H1 (cell line): ENCODE results near the gene DHRS3. TPM values are rescaled to one million over a fixed set of nuclear protein-coding genes. Genes with fewer than 3 reads are reported as not detected.
"Not testable (repeated sequence)": the region's sequence is repeated elsewhere in the genome, so short reads cannot be mapped to it uniquely, and the experiment has no call there.

Experiments used
- CTCF ChIA-PET: fragments of 300-600 bp; sonication (Branson Sonifier 250); formaldehyde crosslinking; loops from one replicate; lab custom pipeline; 2021; ENCODE audit not compliant: partially characterized antibody; lab: Charles Lee
- POLR2A ChIA-PET: fragments of 300-600 bp; sonication (Branson Sonifier 250); formaldehyde crosslinking; loops from one replicate; lab custom pipeline; 2021; ENCODE audit warnings: inconsistent platforms; ENCODE audit not compliant: partially characterized antibody; lab: Charles Lee
- DNase-seq, 2 experiments: peaks; one replicate each; pipeline versions ENCODE4 v3.0.0 to v3.0.0-alpha.2; 2010 to 2022; ENCODE audit warnings: low spot score in 2 of 2, low read depth in 1 of 2, mixed read lengths in 1 of 2
- FAIRE-seq: peaks from 2 replicates; lab custom pipeline; 2011; peaks lifted over from hg19 to GRCh38; lab: Jason Lieb, UNC
- H2AFZ ChIP-seq: 2 replicates; pipeline ENCODE4 v1.8.1; 2012; ENCODE audit warnings: low read length, inconsistent platforms
- H2AK5ac ChIP-seq: 2 replicates; pipeline ENCODE4 v1.6.1; 2013; ENCODE audit warnings: low read depth, low read length
- H2BK120ac ChIP-seq: replicated peaks from 2 replicates; pipeline ENCODE3; 2013; ENCODE audit warnings: low read depth, low read length, inconsistent platforms
- H2BK12ac ChIP-seq: 2 replicates; pipeline ENCODE4 v1.6.1; 2013; ENCODE audit warnings: low read depth, low read length
- H2BK15ac ChIP-seq: 2 replicates; pipeline ENCODE4 v1.6.1; 2013; ENCODE audit warnings: low read length
- H2BK20ac ChIP-seq: 2 replicates; pipeline ENCODE4 v1.6.1; 2013; ENCODE audit warnings: low read length
- H2BK5ac ChIP-seq: 2 replicates; pipeline ENCODE4 v1.6.1; 2013; ENCODE audit warnings: low read depth, low read length
- H3K14ac ChIP-seq: 2 replicates; pipeline ENCODE4 v1.6.1; 2013; ENCODE audit warnings: inconsistent platforms; ENCODE audit not compliant: insufficient read length
- H3K18ac ChIP-seq: 2 replicates; pipeline ENCODE4 v1.6.1; 2013; ENCODE audit warnings: low read length; ENCODE audit errors: extremely low read depth
- H3K23ac ChIP-seq: 2 replicates; pipeline ENCODE4 v1.6.1; 2013; ENCODE audit warnings: inconsistent platforms; ENCODE audit not compliant: insufficient read length
- H3K23me2 ChIP-seq: 2 replicates; pipeline ENCODE4 v1.6.1; 2013; ENCODE audit warnings: low read depth, low read length
- H3K27ac ChIP-seq: 2 replicates; pipeline ENCODE4 v1.6.1; 2011; ENCODE audit warnings: low read depth, low read length, inconsistent platforms
- H3K27me3 ChIP-seq, 4 experiments: replicated peaks in 1 of 4; 1 replicate in 1 of 4; 2 replicates in 3 of 4; pipeline versions ENCODE4 v1.6.1 to v1.8.1; 2011 to 2013; ENCODE audit warnings: low read length in 3 of 4, mild to moderate bottlenecking in 3 of 4, inconsistent platforms in 2 of 4, mixed read lengths in 2 of 4, moderate library complexity in 1 of 4; ENCODE audit not compliant: control insufficient read depth in 3 of 4, insufficient read depth in 3 of 4; ENCODE audit errors: extremely low read depth in 1 of 4
- H3K36me3 ChIP-seq, 4 experiments: 2 replicates each; pipeline versions ENCODE4 v1.6.1 to v1.8.1; 2011 to 2013; ENCODE audit warnings: mild to moderate bottlenecking in 4 of 4, low read length in 3 of 4, moderate library complexity in 2 of 4, control low read depth in 1 of 4, inconsistent platforms in 1 of 4; ENCODE audit not compliant: insufficient read depth in 4 of 4, control insufficient read depth in 2 of 4
- H3K4ac ChIP-seq: replicated peaks from 2 replicates; pipeline ENCODE3; 2013; ENCODE audit warnings: low read length, low read depth, mixed read lengths, inconsistent platforms; ENCODE audit not compliant: insufficient read length
- H3K4me1 ChIP-seq, 4 experiments: replicated peaks in 1 of 4; 1 replicate in 1 of 4; 2 replicates in 3 of 4; pipeline versions ENCODE4 v1.6.1 to v1.8.1; 2011 to 2013; ENCODE audit warnings: low read length in 3 of 4, inconsistent platforms in 2 of 4, mixed read lengths in 1 of 4; ENCODE audit not compliant: insufficient read depth in 4 of 4, control insufficient read depth in 3 of 4
- H3K4me2 ChIP-seq, 2 experiments: 2 replicates each; pipeline versions ENCODE4 v1.6.1 to v1.8.1; 2011 to 2013; ENCODE audit warnings: low read depth in 2 of 2, low read length in 2 of 2, control low read depth in 1 of 2, inconsistent platforms in 1 of 2, mild to moderate bottlenecking in 1 of 2; ENCODE audit not compliant: insufficient read depth in 1 of 2
- H3K4me3 ChIP-seq, 4 experiments: fragments of 200-600, 300-600 bp in 1 of 4; sonication (generic), shearing (Covaris generic), sonication (Bioruptor Twin) in 1 of 4; 2 replicates each; pipeline versions ENCODE4 v1.5.1 to v1.8.1; 2011 to 2016; ENCODE audit warnings: low read length in 4 of 4, low read depth in 3 of 4, control low read depth in 2 of 4, inconsistent platforms in 2 of 4, mild to moderate bottlenecking in 2 of 4, mixed read lengths in 1 of 4, moderate library complexity in 1 of 4; ENCODE audit not compliant: insufficient read depth in 2 of 4; ENCODE audit errors: extremely low read depth in 1 of 4
- H3K56ac ChIP-seq: replicated peaks from 2 replicates; pipeline ENCODE3; 2013; ENCODE audit warnings: low read depth, mild to moderate bottlenecking, mixed read lengths, low read length, inconsistent platforms; ENCODE audit not compliant: insufficient read length
- H3K79me1 ChIP-seq: 2 replicates; pipeline ENCODE4 v1.6.1; 2013; ENCODE audit warnings: low read depth, low read length, control low read depth
- H3K79me2 ChIP-seq, 2 experiments: 2 replicates each; pipeline versions ENCODE4 v1.6.1 to v1.8.1; 2012 to 2013; ENCODE audit warnings: low read length in 2 of 2, mild to moderate bottlenecking in 2 of 2, inconsistent platforms in 1 of 2; ENCODE audit not compliant: insufficient read depth in 2 of 2, control insufficient read depth in 1 of 2
- H3K9ac ChIP-seq, 4 experiments: replicated peaks in 1 of 4; 1 replicate in 1 of 4; 2 replicates in 3 of 4; pipeline versions ENCODE4 v1.6.1 to v1.8.1; 2011 to 2013; ENCODE audit warnings: low read depth in 3 of 4, low read length in 3 of 4, control low read depth in 2 of 4, mild to moderate bottlenecking in 2 of 4, moderate library complexity in 2 of 4, inconsistent platforms in 1 of 4; ENCODE audit errors: extremely low read depth in 1 of 4
- H3K9me3 ChIP-seq, 2 experiments: 2 replicates each; pipeline versions ENCODE4 v1.6.1 to v1.8.1; 2012 to 2013; ENCODE audit warnings: mild to moderate bottlenecking in 2 of 2, moderate library complexity in 2 of 2, control low read depth in 1 of 2, inconsistent platforms in 1 of 2, low read depth in 1 of 2, low read length in 1 of 2, mixed read lengths in 1 of 2; ENCODE audit not compliant: insufficient read depth in 2 of 2
- H4K20me1 ChIP-seq, 2 experiments: replicated peaks in 1 of 2; 2 replicates each; pipeline versions ENCODE3 to v1.8.1; 2011 to 2013; ENCODE audit warnings: inconsistent platforms in 2 of 2, low read length in 2 of 2, mild to moderate bottlenecking in 1 of 2; ENCODE audit not compliant: insufficient read depth in 2 of 2, control insufficient read depth in 1 of 2
- H4K5ac ChIP-seq: 2 replicates; pipeline ENCODE4 v1.6.1; 2013; ENCODE audit warnings: low read length, low read depth, mixed read lengths, inconsistent platforms; ENCODE audit not compliant: insufficient read length
- H4K8ac ChIP-seq: 2 replicates; pipeline ENCODE4 v1.8.0; 2013; ENCODE audit warnings: mild to moderate bottlenecking, moderate library complexity, low read length, inconsistent platforms; ENCODE audit not compliant: insufficient read depth; ENCODE audit errors: extremely low read depth
- H4K91ac ChIP-seq: replicated peaks from 2 replicates; pipeline ENCODE3; 2013; ENCODE audit warnings: low read length, mixed read lengths, inconsistent platforms; ENCODE audit not compliant: insufficient read length
- EGR1 ChIP-seq: IDR thresholded peaks from 2 replicates; pipeline ENCODE4 v1.6.1; 2011; ENCODE audit warnings: low read depth, low read length, borderline replicate concordance
- FOSL1 ChIP-seq: IDR thresholded peaks from 2 replicates; pipeline ENCODE4 v1.6.1; 2011; ENCODE audit warnings: mild to moderate bottlenecking, low read depth, low read length, moderate library complexity; ENCODE audit not compliant: insufficient read depth
- GABPA ChIP-seq: IDR thresholded peaks from 2 replicates; pipeline ENCODE4 v1.6.1; 2011; ENCODE audit warnings: mild to moderate bottlenecking, low read length, moderate library complexity, borderline replicate concordance; ENCODE audit not compliant: insufficient read depth
- HDAC6 ChIP-seq: IDR thresholded peaks from one replicate; pipeline ENCODE4 v1.7.1; 2012; ENCODE audit warnings: low read depth, mild to moderate bottlenecking, inconsistent platforms, low read length, moderate library complexity
- JUN ChIP-seq: IDR thresholded peaks from 2 replicates; pipeline ENCODE4 v1.6.1; 2011; ENCODE audit warnings: low read depth, mild to moderate bottlenecking, improper control_type of control experiment, low read length
- TCF12 ChIP-seq: IDR thresholded peaks from 2 replicates; pipeline ENCODE4 v1.6.1; 2011; ENCODE audit warnings: low read depth, mild to moderate bottlenecking, low read length
- WGBS, 2 experiments: shearing (Covaris generic) in 1 of 2; methylation state at CpG; one replicate each; pipeline versions ENCODE4 v1.1.6 to v1.1.7; 2013 to 2015; ENCODE audit warnings: low lambda C conversion rate in 2 of 2, mixed read lengths in 2 of 2, inconsistent platforms in 1 of 2, low coverage in 1 of 2, missing lambda C conversion rate in 1 of 2; ENCODE audit not compliant: insufficient replicate concordance in 2 of 2, insufficient coverage in 1 of 2, insufficient read length in 1 of 2; ENCODE audit errors: extremely low coverage in 1 of 2, missing lambda C conversion rate in 1 of 2; 5-methylcytosine and 5-hydroxymethylcytosine counted together
- polyA plus RNA-seq, 7 experiments: library from polyadenylated mRNA; depleted of rRNA in 3 of 7; stranded (reverse) in 5 of 7; unstranded in 2 of 7; fragments of >200 nt in 5 of 7; fragments of 200-250 nt in 2 of 7; gene quantifications; 1 replicate in 5 of 7; 2 replicates in 1 of 7; 4 replicates in 1 of 7; pipeline versions ENCODE4 v1.2.1 to v1.2.3, GENCODE V29; 2011 to 2013; ENCODE audit warnings: missing spikeins in 2 of 7, mixed read lengths in 2 of 7
- total RNA-seq: library from RNA; stranded (reverse); fragmentation: NEBNext Ultra II Directional; extraction: Animal tissue kit (Norgen Biotek cat#: 25700); gene quantifications from 2 replicates; pipeline ENCODE4 v1.2.1, GENCODE V29; 2021

The DHRS3 gene
- total and polyA plus RNA-seq, 2 of the 8 experiments (the other 6 are each of a cell fraction or from before 2014, with no cell fraction given) = 32.5 to 36.4 TPM

DNA sequence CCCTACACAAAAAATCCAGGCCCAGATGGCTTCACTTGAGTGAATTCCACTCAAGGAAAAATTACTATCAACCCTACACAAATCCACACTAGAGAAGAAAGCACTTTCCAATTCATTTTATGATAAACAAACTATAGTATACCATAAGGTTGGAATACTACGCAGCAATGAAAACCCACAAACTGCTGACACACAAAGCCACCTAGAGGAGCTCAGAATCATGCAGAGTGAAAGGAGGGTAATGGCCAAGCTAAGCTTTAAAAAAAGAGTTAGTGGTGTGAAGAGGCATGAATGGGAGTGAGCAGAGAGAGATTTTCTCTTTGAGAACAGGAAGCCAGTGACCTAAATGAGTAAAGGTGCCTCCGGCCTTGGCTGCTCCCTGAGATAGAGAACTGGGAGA lies 93.7 kb downstream of the DHRS3 start (continued):
- TF ChIP-seq HDAC6 (no peak), FOSL1 (no peak), TCF12 (no peak), JUN (no peak), GABPA (no peak), EGR1 (no peak)
- TF ChIP-seq, all 59 proteins: peak for 0

GRCh38 chr1:12522780-12523179 lies 95.2 kb downstream of the DHRS3 start:
- H3K23ac ChIP-seq, H3K27ac ChIP-seq, H3K4ac ChIP-seq, H3K4me2 ChIP-seq, H3K36me3 ChIP-seq, H3K18ac ChIP-seq, H2AK5ac ChIP-seq, H3K56ac ChIP-seq, H2BK15ac ChIP-seq, H3K9ac ChIP-seq, H2BK12ac ChIP-seq, H4K91ac ChIP-seq, H3K23me2 ChIP-seq, CTCF ChIA-PET, H2AFZ ChIP-seq, H3K14ac ChIP-seq, H3K27me3 ChIP-seq, H2BK5ac ChIP-seq, H3K79me2 ChIP-seq, POLR2A ChIA-PET, H2BK120ac ChIP-seq, H4K8ac ChIP-seq, DNase-seq, H3K9me3 ChIP-seq, H2BK20ac ChIP-seq, FAIRE-seq, H4K20me1 ChIP-seq, H3K4me3 ChIP-seq, H4K5ac ChIP-seq, H3K79me1 ChIP-seq, H3K4me1 ChIP-seq: not testable (repeated sequence)
- WGBS, 2 experiments = 98% methylated on average over 9 of the region's 9 CpGs; no CpG with 5 or more reads in 1 of the 2 experiments
